Upper lobe of left lung (tissue), 6 donors: Measurements from ENCODE around the gene BSPRY. TPM values are rescaled to one million over a fixed set of nuclear protein-coding genes. Genes with fewer than 3 reads are reported as not detected.

Source experiments
- ATAC-seq, 2 donors: fragments of 200-7000 bp; cut with Tn5 transposase; one replicate each; pipeline ENCODE4 v1.9.1; 2022; ENCODE audit warnings: mild to moderate bottlenecking in 2 of 2, moderate library complexity in 2 of 2; ENCODE audit not compliant: low FRiP score in 2 of 2
- DNase-seq, 2 donors: peaks; one replicate each; pipeline ENCODE4 v3.0.0-alpha.2; 2019 to 2020
- H3K27ac ChIP-seq, 4 donors: fragments of 200-600 bp; sonication (generic); one replicate each; pipeline ENCODE4 v1.5.1; 2016 to 2019
- H3K27me3 ChIP-seq, 4 donors: fragments of 200-600 bp; sonication (generic); one replicate each; pipeline ENCODE4 v1.5.1; 2017 to 2019
- H3K36me3 ChIP-seq, 4 donors: fragments of 200-600 bp; sonication (generic); one replicate each; pipeline ENCODE4 v1.5.1; 2016 to 2019
- H3K4me1 ChIP-seq, 4 donors: fragments of 200-600 bp; sonication (generic); one replicate each; pipeline ENCODE4 v1.5.1; 2018 to 2019
- H3K4me3 ChIP-seq, 4 donors: fragments of 200-600 bp; sonication (generic); one replicate each; pipeline ENCODE4 v1.5.1; 2017 to 2019; ENCODE audit warnings: mild to moderate bottlenecking in 2 of 4, moderate library complexity in 1 of 4
- H3K9me3 ChIP-seq, 4 donors: fragments of 200-600 bp; sonication (generic); one replicate each; pipeline ENCODE4 v1.5.1; 2018 to 2019
- CTCF ChIP-seq, 6 experiments: fragments of 450-650 bp in 4 of 6; fragments of 200-600 bp in 2 of 6; sonication (generic) in 2 of 6; IDR thresholded peaks; one replicate each; pipeline ENCODE4 v1.5.1; 2016 to 2019; ENCODE audit warnings: antibody characterized with exemption in 6 of 6
- EP300 ChIP-seq, 4 donors: sonication (generic); formaldehyde crosslinking; IDR thresholded peaks; one replicate each; pipeline ENCODE4 v1.5.1; 2017; ENCODE audit warnings: antibody characterized with exemption in 4 of 4, control low read depth in 2 of 4
- POLR2A ChIP-seq, 4 donors: fragments of 450-650 bp; IDR thresholded peaks; one replicate each; pipeline ENCODE4 v1.5.1; 2016 to 2017; ENCODE audit warnings: antibody characterized with exemption in 4 of 4, mild to moderate bottlenecking in 2 of 4
- POLR2AphosphoS5 ChIP-seq, 2 donors: sonication (generic); formaldehyde crosslinking; IDR thresholded peaks; one replicate each; pipeline ENCODE4 v1.5.1; 2017; ENCODE audit warnings: antibody characterized with exemption in 2 of 2
- WGBS, 2 donors: methylation state at CpG; one replicate each; pipeline ENCODE4 v1.1.5; 2017 to 2018; 5-methylcytosine and 5-hydroxymethylcytosine counted together
- total RNA-seq, 6 donors: library from RNA; depleted of rRNA in 4 of 6; stranded (reverse); fragments of >200 nt in 4 of 6; gene quantifications; one replicate each; pipeline versions ENCODE4 v1.1.0 to v1.2.1, GENCODE V29; 2016 to 2021
- donor health status: DM: no; HTN: no; CAD: no; lungs with moderate emphysema.
- donor health status: DM: no; HTN: yes; CAD: no; lungs with severe emphysema.

BSPRY gene
- total RNA-seq, 6 donors from 2014 or later, result 5.2 to 21.1 (median 12.7) TPM

DNA sequence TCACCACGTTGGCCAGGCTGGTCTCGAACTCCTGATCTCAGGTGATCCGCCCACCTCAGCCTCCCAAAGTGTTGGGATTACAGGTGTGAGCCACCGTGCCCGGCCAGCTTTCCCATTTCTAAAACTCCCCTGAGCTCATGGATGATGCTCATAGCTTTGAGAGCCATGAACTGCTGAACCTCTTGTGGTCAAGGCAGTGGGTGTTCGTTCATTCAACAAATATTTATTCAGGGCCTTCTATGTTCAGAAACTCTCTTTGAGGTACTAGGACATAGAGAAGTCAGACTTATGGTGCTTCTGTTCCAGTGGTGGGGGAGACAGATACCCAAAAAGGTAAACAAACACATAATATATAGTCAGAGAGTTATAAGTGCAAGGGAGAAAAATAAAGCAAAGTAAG, 2.7 kb downstream of the BSPRY start:
- DNase-seq (no peak), ATAC-seq (no peak)
- Histone ChIP-seq H3K27ac (no peak overlapping the region), H3K9me3 (no peaks in the 10 kb centered on the region), H3K36me3 (no peaks in the 10 kb centered on the region), H3K4me1 (peaks cover 12 to 19% (median 16%) of the 10 kb centered on the region in 4 donors), H3K4me3 (no peak overlapping the region), H3K27me3 (no peaks in the 10 kb centered on the region)
- TF ChIP-seq EP300 (IDR thresholded peaks at IDR 0.05) (no peak), POLR2A (IDR thresholded peaks at IDR 0.05) (no peak), POLR2AphosphoS5 (IDR thresholded peaks at IDR 0.05) (no peak), CTCF (IDR thresholded peaks at IDR 0.05) (no peak)
- 70 to 84% methylated on average over 6 of the region's 6 CpGs for WGBS, 2 donors

DNA sequence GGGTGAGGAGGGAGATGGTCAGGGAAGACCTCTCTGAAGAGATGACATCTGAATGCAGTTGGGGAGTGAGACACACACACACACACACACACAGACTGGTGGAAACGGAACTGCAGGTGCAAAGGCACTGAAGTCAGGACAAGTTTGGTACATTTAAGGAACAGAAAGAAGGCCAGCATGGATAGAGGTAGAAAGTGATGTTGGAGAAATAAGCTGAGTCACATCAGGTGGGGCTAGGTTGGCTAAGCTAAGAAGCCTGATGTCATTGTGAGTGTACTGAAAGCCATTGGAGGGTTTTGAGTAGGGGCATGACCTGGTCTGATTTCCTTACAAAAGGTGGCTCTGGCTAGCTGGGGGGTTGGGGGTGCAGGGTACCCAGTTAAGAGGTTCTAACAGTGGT, 3.1 kb downstream of the BSPRY start:
- no peak for DNase-seq
- Histone ChIP-seq H3K4me1 (peaks cover 12 to 19% (median 16%) of the 10 kb centered on the region in 4 donors), H3K4me3 (no peak overlapping the region), H3K36me3 (no peaks in the 10 kb centered on the region), H3K27ac (no peak overlapping the region), H3K9me3 (no peaks in the 10 kb centered on the region), H3K27me3 (no peaks in the 10 kb centered on the region)
- 75 to 83% methylated on average over 1 of the region's 1 CpG for WGBS, 2 donors
- TF ChIP-seq EP300 (IDR thresholded peaks at IDR 0.05) (no peak), POLR2A (IDR thresholded peaks at IDR 0.05) (no peak), CTCF (IDR thresholded peaks at IDR 0.05) (no peak)
- no peak for ATAC-seq

- TF ChIP-seq EP300 (IDR thresholded peaks at IDR 0.05) (no peak), POLR2A (IDR thresholded peaks at IDR 0.05) (no peak), CTCF (IDR thresholded peaks at IDR 0.05) (no peak), POLR2AphosphoS5 (IDR thresholded peaks at IDR 0.05) (no peak)
- 80 to 91% methylated on average over 4 of the region's 4 CpGs for WGBS, 2 donors
- no peaks in the 10 kb centered on the region for H3K27me3 ChIP-seq
- H3K36me3 ChIP-seq, result no peaks in the 10 kb centered on the region
- no peak overlapping the region for H3K4me3 ChIP-seq
- no peak overlapping the region for H3K27ac ChIP-seq
- H3K9me3 ChIP-seq, result no peaks in the 10 kb centered on the region
- DNase-seq (no peak), ATAC-seq (no peak)
- H3K4me1 ChIP-seq, result peaks cover 8 to 11% (median 10%) of the 10 kb centered on the region in 4 donors
Observed at GRCh38 chr9:113355040-113355596, 5.8 kb downstream of the BSPRY start.

- Histone ChIP-seq H3K4me3 (no peak overlapping the region), H3K27ac (no peak overlapping the region), H3K9me3 (no peaks in the 10 kb centered on the region), H3K36me3 (no peaks in the 10 kb centered on the region), H3K4me1 (no peaks in the 10 kb centered on the region), H3K27me3 (no peaks in the 10 kb centered on the region)
- no peak for TF ChIP-seq POLR2A (IDR thresholded peaks at IDR 0.05)
- TF ChIP-seq POLR2AphosphoS5 (IDR thresholded peaks at IDR 0.05), result no peak
- TF ChIP-seq EP300 (IDR thresholded peaks at IDR 0.05), result no peak
- no peak for TF ChIP-seq CTCF (IDR thresholded peaks at IDR 0.05)
- 68 to 75% methylated on average over 7 of the region's 7 CpGs for WGBS, 2 donors
- ATAC-seq, result no peak
- DNase-seq, result no peak
Observed at GRCh38 chr9:113356686-113357292, 7.4 kb downstream of the BSPRY start.

GRCh38 chr9:113359385-113359784, 10.0 kb downstream of the BSPRY start:
- Histone ChIP-seq H3K4me3 (no peak overlapping the region), H3K9me3 (no peaks in the 10 kb centered on the region), H3K36me3 (no peaks in the 10 kb centered on the region), H3K4me1 (no peaks in the 10 kb centered on the region), H3K27me3 (no peaks in the 10 kb centered on the region), H3K27ac (no peak overlapping the region)
- 91 to 93% methylated on average over 1 of the region's 1 CpG for WGBS, 2 donors
- ATAC-seq (no peak), DNase-seq (no peak)
- TF ChIP-seq POLR2AphosphoS5 (IDR thresholded peaks at IDR 0.05), result no peak
- no peak for TF ChIP-seq POLR2A (IDR thresholded peaks at IDR 0.05)
- no peak for TF ChIP-seq CTCF (IDR thresholded peaks at IDR 0.05)
- no peak for TF ChIP-seq EP300 (IDR thresholded peaks at IDR 0.05)
